Left cardiac atrium (tissue), 4 donors: ENCODE measurements around the gene MGA. TPM values are rescaled to one million over a fixed set of nuclear protein-coding genes. Genes with fewer than 3 reads are reported as not detected.
A peak's percentile ranks its signal among the peaks of the same experiment; 100 is the strongest.
"Not testable (repeated sequence)": the region's sequence is repeated elsewhere in the genome, so short reads cannot be mapped to it uniquely, and the experiment has no call there.

Source experiments
- ATAC-seq, 2 donors: fragments of 200-7000 bp; cut with Tn5 transposase; one replicate each; pipeline ENCODE4 v1.9.1; 2020; ENCODE audit warnings: mild to moderate bottlenecking in 2 of 2, moderate library complexity in 2 of 2
- DNase-seq: peaks from one replicate; pipeline ENCODE4 v3.0.0-alpha.2; 2020
- intact Hi-C, 2 donors: fragments of 100-400 bp; cut with DNase I; formaldehyde crosslinking; loops; one replicate each; pipeline versions ENCODE4 v1.14.1 to v1.15.1; 2022 to 2023
- total RNA-seq, 2 donors: library from RNA; stranded (reverse); fragmentation: NEBNext Ultra II Directional; extraction: Animal tissue kit (Norgen Biotek cat#: 25700); gene quantifications; one replicate each; pipeline ENCODE4 v1.2.1, GENCODE V29; 2021
- donor health status: DM: no; HTN: yes; CAD: no.
- donor health status: DM: no; HTN: yes; CAD: no; lungs with severe emphysema.
- donor health status: DM: yes; HTN: yes; CAD: no.
- donor health status: Dilated cardiomyopathy.

Gene MGA
- total RNA-seq, 2 donors from 2014 or later: 31.6 to 32.0 TPM

DNA sequence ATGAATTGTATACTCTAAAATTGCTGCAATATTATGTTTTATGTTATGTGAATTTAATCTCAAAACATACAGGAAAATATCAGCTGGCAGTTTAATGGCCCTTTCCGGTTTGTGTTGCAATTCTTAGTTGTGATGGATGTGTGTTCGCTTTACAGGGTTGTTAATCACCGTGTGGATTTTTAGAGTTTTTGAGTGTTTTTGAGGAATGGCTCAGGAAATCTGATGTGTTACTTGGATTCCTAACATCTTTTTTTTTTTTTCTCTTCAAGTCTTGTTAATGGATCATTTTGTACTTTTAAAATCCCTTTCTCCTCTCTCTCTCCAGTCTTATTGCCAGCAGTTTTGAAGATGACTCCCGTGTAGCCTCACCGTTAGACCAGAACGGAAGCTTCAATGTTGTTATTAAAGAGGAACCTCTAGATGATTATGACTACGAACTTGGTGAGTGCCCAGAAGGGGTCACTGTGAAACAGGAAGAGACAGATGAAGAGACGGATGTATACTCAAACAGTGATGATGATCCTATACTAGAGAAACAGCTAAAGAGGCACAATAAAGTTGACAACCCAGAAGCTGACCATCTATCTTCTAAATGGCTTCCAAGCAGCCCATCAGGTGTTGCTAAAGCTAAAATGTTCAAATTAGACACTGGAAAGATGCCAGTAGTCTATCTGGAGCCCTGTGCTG, 35.7 kb downstream of the MGA start:
- intact Hi-C loops: no loop called here
- ATAC-seq: peak; percentile 50 to 72
- DNase-seq: no peak

DNA sequence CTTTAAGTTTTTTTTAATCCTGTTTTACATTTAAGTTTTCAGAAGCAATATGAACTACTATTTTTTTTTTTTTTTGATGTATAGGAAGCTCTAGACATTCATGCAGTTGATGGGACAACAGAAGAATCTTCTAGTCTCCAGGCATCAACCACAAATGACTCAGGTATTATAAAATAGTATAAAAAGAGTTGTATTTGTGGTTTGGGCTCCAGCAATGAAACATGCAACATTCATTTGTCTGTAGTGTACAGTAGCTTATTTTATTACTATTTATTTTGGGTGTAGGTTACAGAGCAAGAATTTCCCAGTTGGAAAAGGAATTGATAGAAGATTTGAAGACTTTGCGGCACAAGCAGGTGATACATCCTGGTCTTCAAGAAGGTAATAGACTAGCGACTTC, 38.6 kb downstream of the MGA start:
- intact Hi-C loops: no loop called here
- DNase-seq: no peak
- ATAC-seq: no peak

DNA sequence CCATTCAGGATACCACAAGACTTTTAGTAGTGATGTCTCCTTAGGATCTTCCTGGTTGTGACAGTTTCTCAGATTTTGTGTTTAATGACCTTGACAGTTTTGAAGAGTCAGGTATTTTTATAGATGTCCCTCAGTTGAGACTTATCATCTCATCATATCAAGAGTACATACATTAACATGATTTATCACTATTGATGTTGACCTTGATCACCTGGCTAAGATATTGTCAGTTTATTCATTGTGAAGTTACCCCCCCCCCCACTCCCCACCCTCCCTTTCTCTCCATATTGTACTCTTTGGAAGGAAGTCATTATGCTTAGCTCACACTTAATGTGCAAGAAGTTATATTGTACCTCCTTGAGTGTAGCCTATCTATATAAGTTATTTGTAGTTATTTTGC, 42.9 kb downstream of the MGA start:
- DNase-seq (no peak), ATAC-seq (no peak)
- intact Hi-C loops: no loop called here

DNA sequence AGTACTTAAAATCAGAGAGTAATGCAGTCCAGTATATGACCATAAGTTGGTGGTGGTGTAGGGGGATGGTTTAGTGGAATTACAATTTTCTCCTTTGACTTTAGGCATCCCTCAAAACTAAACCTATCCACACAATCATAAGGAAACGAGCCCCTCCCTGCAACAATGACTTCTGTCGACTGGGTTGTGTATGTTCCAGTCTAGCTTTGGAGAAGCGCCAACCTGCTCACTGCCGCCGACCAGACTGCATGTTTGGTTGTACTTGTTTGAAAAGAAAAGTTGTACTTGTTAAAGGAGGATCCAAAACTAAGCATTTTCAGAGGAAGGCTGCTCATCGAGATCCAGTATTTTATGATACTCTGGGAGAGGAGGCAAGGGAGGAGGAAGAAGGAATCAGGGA, 52.8 kb downstream of the MGA start:
- no peak for ATAC-seq

GRCh38 chr15:41714291-41714690, 54.1 kb downstream of the MGA start:
- DNase-seq: no peak
- intact Hi-C loops: no loop called here
- ATAC-seq: no peak

More for the DNA sequence above, 52.8 kb downstream of the MGA start:
- DNase-seq: peak; percentile 50
- intact Hi-C loops: no loop called here

GRCh38 chr15:41716864-41717263, 56.7 kb downstream of the MGA start:
- ATAC-seq (peak in 1 of 2 donors; percentile 37), DNase-seq (no peak)
- intact Hi-C loops: no loop called here

- ATAC-seq (no peak), DNase-seq (no peak)
- intact Hi-C loops: loop anchor here in 1 of 2 donors (10.0 kb wide), 1 partner anchor 122 kb away; no protein-coding TSS in a partner anchor
Observed at GRCh38 chr15:41727143-41727542, 66.9 kb downstream of the MGA start.

- DNase-seq, ATAC-seq: not testable (repeated sequence)
- intact Hi-C loops: loop anchor here in 1 of 2 donors (10.0 kb wide), 1 partner anchor 123 kb away; no protein-coding TSS in a partner anchor
Observed at GRCh38 chr15:41728061-41728460, 67.9 kb downstream of the MGA start.

- intact Hi-C loops: no loop called here
- DNase-seq: no peak
- no peak for ATAC-seq
Observed at GRCh38 chr15:41730543-41730942, 70.3 kb downstream of the MGA start.

GRCh38 chr15:41732483-41732882, 72.3 kb downstream of the MGA start:
- intact Hi-C loops: no loop called here
- DNase-seq (no peak), ATAC-seq (no peak)

- DNase-seq (no peak), ATAC-seq (no peak)
- intact Hi-C loops: no loop called here
Observed at GRCh38 chr15:41734079-41734478, 73.9 kb downstream of the MGA start.

- intact Hi-C loops: no loop called here
- ATAC-seq (no peak), DNase-seq (no peak)
Observed at GRCh38 chr15:41735046-41735445, 74.8 kb downstream of the MGA start.

- intact Hi-C loops, ATAC-seq, DNase-seq: not testable (repeated sequence)
Observed at GRCh38 chr15:41735492-41735891, 75.3 kb downstream of the MGA start.

DNA sequence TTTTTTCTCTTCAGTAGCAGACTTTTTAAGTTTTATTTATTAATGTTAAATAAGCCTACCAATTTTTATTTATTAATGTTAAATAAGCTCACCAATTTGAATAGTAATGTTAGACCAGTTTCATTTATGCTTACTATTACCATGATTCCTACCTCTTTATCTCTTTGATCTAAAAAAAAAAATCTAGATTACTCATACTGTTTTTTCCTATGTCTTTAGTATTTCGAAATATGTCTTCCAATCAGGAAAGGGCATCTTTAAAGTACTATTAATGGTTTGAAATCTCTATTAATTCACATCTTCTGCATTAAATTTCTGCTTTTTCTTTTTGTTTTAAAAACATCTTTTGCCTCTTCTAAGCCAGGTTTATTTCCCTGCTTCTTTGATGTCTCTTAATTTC, 86.6 kb downstream of the MGA start:
- no peak for ATAC-seq
- DNase-seq: no peak
- intact Hi-C loops: no loop called here

- DNase-seq (no peak), ATAC-seq (no peak)
- intact Hi-C loops: no loop called here
Observed at GRCh38 chr15:41756198-41756597, 96.0 kb downstream of the MGA start.

GRCh38 chr15:41772720-41773331, 112.6 kb downstream of the MGA start:
- intact Hi-C loops: loop anchor here (2.0 to 10.0 kb wide), 4 partner anchors 38 to 212 kb away; no protein-coding TSS in a partner anchor
- ATAC-seq (peak; percentile 28 to 35), DNase-seq (peak; percentile 43)

DNA sequence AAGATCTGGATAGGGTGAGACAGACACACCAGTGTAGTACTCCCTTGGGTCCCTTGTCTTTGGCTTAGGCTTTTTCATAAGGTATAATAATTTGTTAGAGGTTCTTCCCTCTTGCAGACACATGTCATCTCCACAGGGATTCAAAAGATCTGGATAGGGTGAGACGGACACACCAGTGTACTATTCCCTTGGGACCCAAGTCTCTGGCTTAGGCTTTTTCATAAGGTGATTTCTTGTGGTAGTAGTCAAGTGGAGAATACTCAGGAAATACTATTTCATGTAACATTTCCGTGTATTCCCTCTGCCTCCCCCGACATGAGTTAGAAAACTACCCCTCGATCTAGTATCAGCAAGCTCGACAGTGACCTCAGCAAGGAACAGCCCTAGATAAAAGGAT, 113.1 kb downstream of the MGA start:
- DNase-seq (no peak), ATAC-seq (no peak)
- intact Hi-C loops: loop anchor here (2.0 to 10.0 kb wide), 4 partner anchors 37 to 211 kb away; no protein-coding TSS in a partner anchor

DNA sequence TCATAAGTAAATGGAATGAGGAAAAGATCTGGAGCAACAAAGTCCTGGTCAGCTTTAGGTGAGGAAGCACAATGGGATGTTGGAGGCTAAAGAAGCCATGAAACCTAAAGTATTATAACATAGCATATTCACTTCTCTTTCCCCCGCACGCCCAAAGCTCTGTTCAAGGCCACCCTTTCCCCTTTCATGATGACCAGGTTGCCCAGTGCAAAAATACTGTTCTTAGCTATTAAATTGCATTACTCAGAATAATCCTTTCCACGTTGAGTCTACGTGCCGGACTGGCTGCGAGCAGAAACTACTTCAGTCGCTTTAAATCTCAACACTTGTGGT, 113.5 kb downstream of the MGA start:
- ATAC-seq: no peak
- no peak for DNase-seq
- intact Hi-C loops: loop anchor here (2.0 to 10.0 kb wide), 4 partner anchors 37 to 211 kb away; no protein-coding TSS in a partner anchor

- intact Hi-C loops: loop anchor here (5.0 to 10.0 kb wide), 3 partner anchors 38 to 211 kb away; no protein-coding TSS in a partner anchor
- DNase-seq (peak; percentile 98), ATAC-seq (peak; percentile 97)
Observed at GRCh38 chr15:41774062-41774881, 114.1 kb downstream of the MGA start, which contains the start of gene MAPKBP1. TSS of gene MAPKBP1 (plus strand) at chr15:41774484. CDS start at chr15:41775276, 792 bp downstream.
